HL-60 (cell line): ENCODE results near the gene CTPS2.

Experiments
- DNase-seq, 2 experiments: peaks; one replicate each; pipeline ENCODE4 v3.0.0-alpha.2; 2010 to 2020; ENCODE audit warnings: low read depth in 1 of 2, low spot score in 1 of 2
- H3K27ac ChIP-seq: fragments of 250-450 bp; sonication (Bioruptor Pico); replicated peaks from 2 replicates; pipeline ENCODE4 v1.5.1; 2020; ENCODE audit warnings: mild to moderate bottlenecking, moderate library complexity
- H3K27me3 ChIP-seq: fragments of 250-450 bp; sonication (Bioruptor Pico); 2 replicates; pipeline ENCODE4 v1.5.1; 2021; ENCODE audit warnings: mild to moderate bottlenecking, moderate library complexity; ENCODE audit not compliant: insufficient read depth, poor library complexity, severe bottlenecking
- H3K4me3 ChIP-seq: replicated peaks from 2 replicates; pipeline ENCODE4 v1.5.1; 2011; ENCODE audit warnings: mild to moderate bottlenecking, control low read depth, low read length; ENCODE audit not compliant: insufficient read depth
- GABPA ChIP-seq: IDR thresholded peaks from 2 replicates; pipeline ENCODE4 v1.6.1; 2012; ENCODE audit warnings: low read depth
- POLR2AphosphoS5 ChIP-seq: IDR thresholded peaks from 2 replicates; pipeline ENCODE4 v1.6.1; 2012; ENCODE audit warnings: low read depth
- SPI1 ChIP-seq: IDR thresholded peaks from 2 replicates; pipeline ENCODE4 v1.6.1; 2012; ENCODE audit warnings: low read depth, mild to moderate bottlenecking, borderline replicate concordance
- TF ChIP-seq, protein P1 (sequence below): IDR thresholded peaks from one replicate; pipeline ENCODE4 v1.5.1; 2011; ENCODE audit warnings: low read length, control low read depth, inconsistent platforms; ENCODE audit not compliant: insufficient read depth
- TF ChIP-seq, protein P2 (sequence below): IDR thresholded peaks from 2 replicates; pipeline ENCODE4 v1.6.1; 2012; ENCODE audit warnings: low read depth; ENCODE audit not compliant: insufficient replicate concordance

CTPS2 gene

DNA sequence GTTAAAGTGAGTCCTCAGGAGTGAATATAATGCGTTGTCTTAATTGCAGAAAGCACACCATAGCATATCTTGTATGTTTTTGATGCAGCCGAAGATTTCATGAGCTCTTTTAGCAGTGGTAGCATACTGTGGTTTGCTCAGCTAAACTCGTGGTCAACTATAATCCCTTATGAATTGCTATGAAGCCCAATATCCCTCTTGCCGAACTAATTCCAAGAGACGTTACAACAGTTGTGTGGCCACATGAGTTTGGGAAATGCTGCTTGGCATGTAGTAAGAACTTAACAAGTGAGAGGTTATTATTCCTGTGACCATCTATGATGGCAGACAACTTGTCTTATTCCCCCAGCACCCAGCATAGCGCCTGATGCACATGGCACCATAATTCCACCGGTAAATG is 37.7 kb upstream of the CTPS2 start:
- no peak for DNase-seq
- Histone ChIP-seq H3K27me3 (no peaks in the 10 kb centered on the region), H3K4me3 (no peak overlapping the region), H3K27ac (no peak overlapping the region)
- TF ChIP-seq, protein P1, sequence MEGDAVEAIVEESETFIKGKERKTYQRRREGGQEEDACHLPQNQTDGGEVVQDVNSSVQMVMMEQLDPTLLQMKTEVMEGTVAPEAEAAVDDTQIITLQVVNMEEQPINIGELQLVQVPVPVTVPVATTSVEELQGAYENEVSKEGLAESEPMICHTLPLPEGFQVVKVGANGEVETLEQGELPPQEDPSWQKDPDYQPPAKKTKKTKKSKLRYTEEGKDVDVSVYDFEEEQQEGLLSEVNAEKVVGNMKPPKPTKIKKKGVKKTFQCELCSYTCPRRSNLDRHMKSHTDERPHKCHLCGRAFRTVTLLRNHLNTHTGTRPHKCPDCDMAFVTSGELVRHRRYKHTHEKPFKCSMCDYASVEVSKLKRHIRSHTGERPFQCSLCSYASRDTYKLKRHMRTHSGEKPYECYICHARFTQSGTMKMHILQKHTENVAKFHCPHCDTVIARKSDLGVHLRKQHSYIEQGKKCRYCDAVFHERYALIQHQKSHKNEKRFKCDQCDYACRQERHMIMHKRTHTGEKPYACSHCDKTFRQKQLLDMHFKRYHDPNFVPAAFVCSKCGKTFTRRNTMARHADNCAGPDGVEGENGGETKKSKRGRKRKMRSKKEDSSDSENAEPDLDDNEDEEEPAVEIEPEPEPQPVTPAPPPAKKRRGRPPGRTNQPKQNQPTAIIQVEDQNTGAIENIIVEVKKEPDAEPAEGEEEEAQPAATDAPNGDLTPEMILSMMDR, result no peak
- TF ChIP-seq GABPA (no peak), SPI1 (no peak), POLR2AphosphoS5 (no peak)
- TF ChIP-seq, protein P2, sequence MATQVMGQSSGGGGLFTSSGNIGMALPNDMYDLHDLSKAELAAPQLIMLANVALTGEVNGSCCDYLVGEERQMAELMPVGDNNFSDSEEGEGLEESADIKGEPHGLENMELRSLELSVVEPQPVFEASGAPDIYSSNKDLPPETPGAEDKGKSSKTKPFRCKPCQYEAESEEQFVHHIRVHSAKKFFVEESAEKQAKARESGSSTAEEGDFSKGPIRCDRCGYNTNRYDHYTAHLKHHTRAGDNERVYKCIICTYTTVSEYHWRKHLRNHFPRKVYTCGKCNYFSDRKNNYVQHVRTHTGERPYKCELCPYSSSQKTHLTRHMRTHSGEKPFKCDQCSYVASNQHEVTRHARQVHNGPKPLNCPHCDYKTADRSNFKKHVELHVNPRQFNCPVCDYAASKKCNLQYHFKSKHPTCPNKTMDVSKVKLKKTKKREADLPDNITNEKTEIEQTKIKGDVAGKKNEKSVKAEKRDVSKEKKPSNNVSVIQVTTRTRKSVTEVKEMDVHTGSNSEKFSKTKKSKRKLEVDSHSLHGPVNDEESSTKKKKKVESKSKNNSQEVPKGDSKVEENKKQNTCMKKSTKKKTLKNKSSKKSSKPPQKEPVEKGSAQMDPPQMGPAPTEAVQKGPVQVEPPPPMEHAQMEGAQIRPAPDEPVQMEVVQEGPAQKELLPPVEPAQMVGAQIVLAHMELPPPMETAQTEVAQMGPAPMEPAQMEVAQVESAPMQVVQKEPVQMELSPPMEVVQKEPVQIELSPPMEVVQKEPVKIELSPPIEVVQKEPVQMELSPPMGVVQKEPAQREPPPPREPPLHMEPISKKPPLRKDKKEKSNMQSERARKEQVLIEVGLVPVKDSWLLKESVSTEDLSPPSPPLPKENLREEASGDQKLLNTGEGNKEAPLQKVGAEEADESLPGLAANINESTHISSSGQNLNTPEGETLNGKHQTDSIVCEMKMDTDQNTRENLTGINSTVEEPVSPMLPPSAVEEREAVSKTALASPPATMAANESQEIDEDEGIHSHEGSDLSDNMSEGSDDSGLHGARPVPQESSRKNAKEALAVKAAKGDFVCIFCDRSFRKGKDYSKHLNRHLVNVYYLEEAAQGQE, result no peak

DNA sequence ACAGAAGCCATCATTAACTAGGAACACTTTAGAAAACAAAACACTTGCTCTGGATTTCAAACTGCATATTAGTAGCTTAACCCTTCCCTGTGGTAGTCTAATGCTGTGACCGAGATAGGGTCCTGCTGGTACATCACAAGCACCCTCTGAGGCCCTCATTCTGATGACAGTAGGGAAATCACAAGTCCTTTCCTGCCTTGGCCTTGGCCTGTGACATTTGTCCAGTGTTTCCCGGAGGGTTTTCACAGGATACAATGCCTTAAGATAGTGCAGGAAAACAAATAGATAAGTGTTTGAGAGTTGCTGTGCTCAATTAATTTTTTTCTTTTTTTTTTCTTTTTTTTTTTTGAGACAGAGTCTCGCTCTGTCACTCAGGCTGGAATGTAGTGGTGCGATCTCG is 36.0 kb upstream of the CTPS2 start:
- TF ChIP-seq GABPA (no peak), SPI1 (no peak), POLR2AphosphoS5 (no peak)
- TF ChIP-seq, protein P2, result no peak
- TF ChIP-seq, protein P1, result no peak
- no peaks in the 10 kb centered on the region for H3K27me3 ChIP-seq
- no peak for DNase-seq
- no peak overlapping the region for H3K4me3 ChIP-seq
- H3K27ac ChIP-seq, result no peak overlapping the region

DNA sequence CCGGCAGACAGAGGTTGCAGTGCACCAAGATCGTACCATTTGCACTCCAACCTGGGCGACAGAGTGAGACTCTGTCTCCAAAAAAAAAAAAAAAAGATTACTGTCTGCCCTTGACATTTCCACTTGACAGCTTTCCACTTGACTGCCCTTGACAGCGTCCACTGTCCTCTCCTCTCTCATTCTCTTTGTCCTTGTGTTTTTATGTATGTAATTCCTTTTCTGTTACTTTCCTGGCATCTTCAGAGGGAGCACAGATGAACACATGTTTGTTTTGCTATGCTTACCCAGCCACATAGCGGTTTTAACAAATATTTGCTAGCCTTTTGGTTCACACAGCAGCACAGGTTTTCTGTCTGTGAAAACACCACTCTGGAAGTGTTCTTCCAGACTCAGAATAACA is 33.2 kb upstream of the CTPS2 start:
- TF ChIP-seq, protein P1, result no peak
- TF ChIP-seq GABPA (no peak), SPI1 (no peak), POLR2AphosphoS5 (no peak)
- TF ChIP-seq, protein P2, result no peak
- no peak for DNase-seq
- H3K4me3 ChIP-seq, result no peak overlapping the region

More for the DNA sequence above, 33.2 kb upstream of the CTPS2 start:
- Histone ChIP-seq H3K27ac (no peak overlapping the region), H3K27me3 (no peaks in the 10 kb centered on the region)
